ENCODE data around the gene SNX13. TPM values are rescaled to one million over a fixed set of nuclear protein-coding genes. Genes with fewer than 3 reads are reported as not detected.
A peak's percentile ranks its signal among the peaks of the same experiment; 100 is the strongest.

SNX13 gene, protein sequence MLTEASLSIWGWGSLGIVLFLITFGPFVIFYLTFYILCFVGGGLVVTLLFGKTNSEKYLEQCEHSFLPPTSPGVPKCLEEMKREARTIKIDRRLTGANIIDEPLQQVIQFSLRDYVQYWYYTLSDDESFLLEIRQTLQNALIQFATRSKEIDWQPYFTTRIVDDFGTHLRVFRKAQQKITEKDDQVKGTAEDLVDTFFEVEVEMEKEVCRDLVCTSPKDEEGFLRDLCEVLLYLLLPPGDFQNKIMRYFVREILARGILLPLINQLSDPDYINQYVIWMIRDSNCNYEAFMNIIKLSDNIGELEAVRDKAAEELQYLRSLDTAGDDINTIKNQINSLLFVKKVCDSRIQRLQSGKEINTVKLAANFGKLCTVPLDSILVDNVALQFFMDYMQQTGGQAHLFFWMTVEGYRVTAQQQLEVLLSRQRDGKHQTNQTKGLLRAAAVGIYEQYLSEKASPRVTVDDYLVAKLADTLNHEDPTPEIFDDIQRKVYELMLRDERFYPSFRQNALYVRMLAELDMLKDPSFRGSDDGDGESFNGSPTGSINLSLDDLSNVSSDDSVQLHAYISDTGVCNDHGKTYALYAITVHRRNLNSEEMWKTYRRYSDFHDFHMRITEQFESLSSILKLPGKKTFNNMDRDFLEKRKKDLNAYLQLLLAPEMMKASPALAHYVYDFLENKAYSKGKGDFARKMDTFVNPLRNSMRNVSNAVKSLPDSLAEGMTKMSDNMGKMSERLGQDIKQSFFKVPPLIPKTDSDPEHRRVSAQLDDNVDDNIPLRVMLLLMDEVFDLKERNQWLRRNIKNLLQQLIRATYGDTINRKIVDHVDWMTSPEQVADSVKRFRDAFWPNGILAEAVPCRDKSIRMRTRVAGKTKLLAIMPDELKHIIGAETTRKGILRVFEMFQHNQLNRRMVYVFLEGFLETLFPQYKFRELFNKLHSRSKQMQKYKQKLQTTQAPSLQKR
- total RNA-seq = 11.3 TPM

DNA sequence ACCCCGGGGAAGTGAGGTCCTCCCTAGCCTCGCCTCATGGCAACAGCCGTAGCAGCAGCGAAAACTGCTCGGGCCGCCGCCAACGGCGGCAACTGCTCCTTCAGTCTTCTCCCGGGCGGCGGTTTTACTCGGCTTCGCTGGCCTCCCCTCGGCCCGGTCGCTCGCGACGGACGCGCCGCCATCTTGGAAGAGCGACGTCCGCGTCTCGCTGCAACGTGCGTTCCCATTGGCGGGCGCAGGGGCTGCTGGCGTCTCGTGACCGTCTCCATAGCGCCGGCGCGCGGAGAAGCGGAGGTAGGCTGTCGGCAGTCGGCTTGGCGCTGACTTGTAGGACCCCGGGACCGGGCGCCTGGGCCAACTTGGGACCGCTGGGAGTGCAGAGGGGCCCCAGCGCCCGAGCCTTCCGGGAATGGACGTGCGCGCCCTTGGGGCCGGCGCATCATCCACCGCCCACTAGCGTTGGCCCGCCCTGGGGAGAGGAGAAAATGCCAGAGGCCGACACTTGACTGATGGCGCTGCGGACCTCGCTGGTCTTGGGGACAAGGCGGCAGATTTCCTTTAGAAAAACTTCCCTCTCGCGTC is at the start of gene SNX13:
TSS of gene SNX13 (minus strand) at position 193 of the 582 bp plus-strand sequence. CDS start 199 bp downstream, outside the sequence.
- peak; percentile 80 to 93 (median 92) for DNase-seq (ENCODE audit: low read depth in 2 of 3, low spot score in 2 of 3)

DNA sequence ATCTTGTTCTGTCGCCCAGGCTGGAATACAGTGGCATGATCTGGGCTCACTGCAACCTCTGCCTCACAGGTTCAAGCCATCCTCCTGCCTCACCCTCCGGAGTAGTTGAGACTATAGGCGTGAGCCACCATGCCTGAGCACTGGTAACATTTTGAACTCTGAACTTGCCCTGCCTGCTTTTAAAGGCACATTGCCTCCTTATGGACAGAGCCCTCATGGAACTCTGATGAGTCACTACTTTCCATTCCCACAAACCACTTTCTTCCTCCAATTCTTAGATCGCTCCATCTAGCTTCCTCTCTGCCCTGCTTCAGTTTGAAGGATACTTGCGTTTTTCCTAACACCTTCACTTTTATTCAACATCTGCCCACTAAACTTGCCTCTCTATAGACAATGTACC is 49.3 kb upstream of the SNX13 start:
- no peak for DNase-seq (ENCODE audit: low read depth in 2 of 3, low spot score in 2 of 3)

DNA sequence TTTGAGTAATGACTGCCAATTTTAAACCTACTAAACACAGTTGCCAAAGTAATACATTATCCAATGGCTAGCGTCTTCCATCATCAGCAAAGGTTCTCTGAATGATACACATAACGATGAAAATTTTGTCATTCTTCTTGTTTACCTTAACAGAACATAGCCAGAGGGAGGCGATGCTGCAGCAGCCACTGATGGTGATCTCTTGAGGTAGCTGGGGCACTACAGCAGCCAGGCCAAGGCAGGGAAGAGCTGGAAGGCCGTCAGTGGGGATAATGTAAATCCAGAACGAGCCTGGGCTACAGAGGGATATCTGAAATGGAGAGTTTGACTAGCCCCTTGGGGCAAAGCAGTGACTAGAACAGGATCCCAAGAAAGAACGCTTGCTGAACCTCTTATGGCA is 48.6 kb upstream of the SNX13 start:
- DNase-seq (ENCODE audit: low read depth in 2 of 3, low spot score in 2 of 3) = no peak

DNA sequence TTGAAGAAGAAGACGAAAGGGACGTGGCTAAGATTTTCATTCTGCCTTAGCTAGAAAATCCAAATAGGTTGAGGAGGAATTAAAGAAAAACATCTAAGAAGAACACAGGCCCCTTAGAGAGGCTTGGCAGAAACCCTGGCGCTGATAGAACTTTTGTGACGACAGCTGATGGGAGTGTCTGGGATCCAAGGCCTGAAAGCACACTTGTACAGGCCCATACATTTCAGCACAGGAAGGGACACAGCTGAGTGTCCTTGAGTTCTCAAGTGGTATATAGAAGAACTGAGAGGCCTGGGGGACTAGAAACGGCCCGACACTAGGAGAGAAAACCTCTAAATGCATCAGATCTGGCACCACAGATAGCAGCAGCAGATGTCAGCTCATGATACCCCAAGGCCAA is 47.8 kb upstream of the SNX13 start:
- no peak for DNase-seq (ENCODE audit: low read depth in 2 of 3, low spot score in 2 of 3)

DNA sequence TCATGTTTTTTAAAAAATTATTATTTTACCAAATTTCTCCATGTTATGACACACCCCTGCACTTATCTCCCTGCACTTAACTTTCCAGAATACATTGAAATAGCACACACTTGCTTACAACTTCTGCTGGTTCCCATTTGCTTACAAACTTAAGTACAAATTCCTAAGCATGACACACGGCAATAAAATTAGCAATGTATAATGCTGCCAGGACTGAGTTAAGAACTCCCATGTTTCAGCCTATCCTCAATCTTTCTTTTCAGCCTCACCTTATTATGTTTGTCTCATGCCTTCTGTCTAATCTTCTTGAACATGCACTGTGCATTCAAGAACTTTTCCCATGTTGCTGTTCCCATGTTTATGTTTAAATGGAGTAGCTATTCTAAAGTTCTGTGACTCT is 46.6 kb upstream of the SNX13 start:
- DNase-seq (ENCODE audit: low read depth in 2 of 3, low spot score in 2 of 3) = no peak

DNA sequence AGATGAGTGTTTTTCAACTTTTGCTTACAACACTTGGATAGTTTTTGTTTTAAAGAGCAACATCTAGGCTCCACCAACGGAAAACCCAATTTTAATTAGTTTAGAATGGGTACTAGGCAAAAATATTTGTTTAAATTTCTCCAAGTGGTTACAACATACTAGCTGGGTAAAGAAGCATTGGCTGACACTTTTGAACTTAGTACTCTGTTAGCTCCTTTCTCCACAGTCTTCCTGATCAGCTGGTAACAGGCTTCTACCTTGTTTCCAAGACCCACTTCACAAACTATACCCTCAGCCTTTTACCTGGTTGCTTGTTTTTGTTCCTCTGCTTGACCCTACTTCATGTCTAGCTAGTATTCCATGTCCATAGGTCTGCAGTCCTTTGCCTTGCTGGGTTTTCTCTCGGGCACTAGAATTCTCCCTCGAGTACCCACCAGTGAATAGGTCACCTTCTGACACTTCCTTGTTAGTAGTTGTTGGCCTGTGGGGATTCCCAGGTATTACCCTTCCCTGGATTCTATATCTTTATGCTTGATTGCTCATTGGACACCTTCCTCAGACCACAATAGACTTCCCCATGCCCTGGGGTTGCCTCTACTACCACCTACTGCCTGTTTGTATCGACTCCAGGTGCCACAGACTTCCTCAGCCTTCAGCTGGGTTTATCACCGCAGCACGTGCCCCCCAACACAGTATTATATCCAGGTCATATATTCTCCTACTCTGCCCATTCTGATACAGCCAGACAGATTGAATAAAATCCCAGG is 45.4 kb upstream of the SNX13 start:
- DNase-seq (ENCODE audit: low read depth in 2 of 3, low spot score in 2 of 3) = no peak

DNA sequence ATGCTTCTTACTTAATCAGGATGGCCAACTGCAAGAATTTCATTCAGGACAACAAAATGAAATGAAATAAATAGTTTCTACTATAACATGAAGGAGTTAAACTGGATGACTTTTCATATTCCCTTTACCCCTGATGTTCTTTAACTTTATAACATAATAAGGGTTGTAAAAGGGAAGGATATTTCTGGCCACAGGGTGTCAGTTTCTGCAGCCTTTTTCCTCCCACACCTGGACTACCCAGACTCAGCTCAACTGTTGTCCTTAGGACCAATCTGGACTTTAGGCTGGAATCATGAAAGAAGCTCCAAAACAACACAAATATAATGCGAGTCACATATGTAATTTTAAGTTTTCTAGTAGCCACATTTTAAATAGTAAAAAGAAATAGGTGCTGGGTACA is 44.0 kb upstream of the SNX13 start:
- DNase-seq (ENCODE audit: low read depth in 2 of 3, low spot score in 2 of 3) = no peak

DNA sequence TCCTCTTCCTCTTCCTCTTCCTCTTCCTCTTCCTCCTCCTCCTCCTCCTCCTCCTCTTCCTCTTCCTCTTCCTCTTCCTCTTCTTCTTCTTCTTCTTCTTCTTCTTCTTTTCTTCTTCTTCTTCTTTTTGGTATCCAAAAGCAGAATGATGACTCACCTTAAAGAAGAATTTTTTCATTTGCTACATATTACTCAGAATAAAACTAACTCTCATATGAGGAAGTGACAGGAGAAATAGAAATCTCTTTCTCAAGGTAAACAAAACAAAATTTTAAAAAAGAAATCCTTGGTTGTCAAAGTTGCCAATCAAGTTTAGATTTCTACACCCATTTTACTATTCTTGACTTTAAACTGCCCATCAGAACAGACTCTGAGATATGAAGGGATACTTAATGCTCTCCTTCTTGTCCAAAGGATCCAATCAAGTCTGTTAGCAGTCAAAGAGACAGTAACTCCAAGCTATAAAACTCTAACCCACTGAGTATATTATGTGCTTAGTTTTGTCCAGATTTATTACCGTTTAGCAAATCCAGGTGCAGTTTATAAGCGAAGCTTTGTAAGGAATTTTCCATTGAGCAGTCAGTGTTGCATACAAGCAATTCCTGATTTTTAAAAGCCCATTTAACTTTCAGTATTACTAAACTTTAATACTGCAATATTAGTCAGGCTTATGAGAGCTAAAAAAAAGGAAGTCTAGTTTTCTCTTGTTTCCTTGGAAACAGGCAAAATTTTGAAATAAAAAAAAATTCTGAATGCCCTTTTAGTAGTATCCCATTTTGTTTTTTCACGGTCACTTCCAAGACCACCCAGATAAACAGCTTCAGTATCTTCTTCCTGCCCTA is 43.1 kb upstream of the SNX13 start:
- DNase-seq (ENCODE audit: low read depth in 2 of 3, low spot score in 2 of 3) = peak in 1 of 3 donors; percentile 16

DNA sequence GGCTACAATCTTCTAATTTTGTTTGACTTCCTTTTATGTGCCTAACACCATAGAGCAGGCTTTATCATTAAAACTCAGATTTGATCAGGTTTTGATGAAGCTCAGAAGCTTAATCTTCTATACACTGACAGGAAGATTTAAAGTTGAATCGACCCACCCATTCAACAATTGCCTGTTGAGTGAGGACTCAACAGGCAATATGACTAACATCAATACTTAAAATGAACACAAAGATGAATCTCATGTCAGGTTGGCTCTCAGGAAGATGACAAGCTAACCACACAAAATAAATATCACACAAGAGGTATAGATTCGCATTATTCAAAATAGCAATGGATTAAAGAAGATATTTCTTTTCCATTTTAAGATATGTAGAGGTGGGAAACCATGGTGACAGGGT is 36.7 kb upstream of the SNX13 start:
- no peak for DNase-seq (ENCODE audit: low read depth in 2 of 3, low spot score in 2 of 3)

DNA sequence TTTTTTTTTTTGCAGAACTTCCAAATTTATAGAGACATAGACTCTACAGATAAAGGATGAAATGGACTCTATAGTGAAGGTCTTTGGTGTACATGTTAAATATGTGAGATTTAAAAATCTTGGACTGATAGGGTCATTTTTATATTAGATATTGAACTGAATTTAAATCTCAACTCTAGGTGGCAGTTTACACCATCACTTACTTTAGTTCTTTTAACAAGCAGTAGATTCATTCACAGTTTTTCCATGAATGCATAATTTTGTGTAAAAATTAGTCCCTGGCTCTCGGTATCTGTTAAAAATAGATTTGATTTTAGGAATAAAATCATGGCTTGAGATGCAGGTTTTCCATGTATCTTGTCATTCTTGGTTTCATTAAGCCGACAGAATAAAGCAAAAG is 31.1 kb upstream of the SNX13 start:
- DNase-seq (ENCODE audit: low read depth in 2 of 3, low spot score in 2 of 3) = peak in 1 of 3 donors; percentile 3

DNA sequence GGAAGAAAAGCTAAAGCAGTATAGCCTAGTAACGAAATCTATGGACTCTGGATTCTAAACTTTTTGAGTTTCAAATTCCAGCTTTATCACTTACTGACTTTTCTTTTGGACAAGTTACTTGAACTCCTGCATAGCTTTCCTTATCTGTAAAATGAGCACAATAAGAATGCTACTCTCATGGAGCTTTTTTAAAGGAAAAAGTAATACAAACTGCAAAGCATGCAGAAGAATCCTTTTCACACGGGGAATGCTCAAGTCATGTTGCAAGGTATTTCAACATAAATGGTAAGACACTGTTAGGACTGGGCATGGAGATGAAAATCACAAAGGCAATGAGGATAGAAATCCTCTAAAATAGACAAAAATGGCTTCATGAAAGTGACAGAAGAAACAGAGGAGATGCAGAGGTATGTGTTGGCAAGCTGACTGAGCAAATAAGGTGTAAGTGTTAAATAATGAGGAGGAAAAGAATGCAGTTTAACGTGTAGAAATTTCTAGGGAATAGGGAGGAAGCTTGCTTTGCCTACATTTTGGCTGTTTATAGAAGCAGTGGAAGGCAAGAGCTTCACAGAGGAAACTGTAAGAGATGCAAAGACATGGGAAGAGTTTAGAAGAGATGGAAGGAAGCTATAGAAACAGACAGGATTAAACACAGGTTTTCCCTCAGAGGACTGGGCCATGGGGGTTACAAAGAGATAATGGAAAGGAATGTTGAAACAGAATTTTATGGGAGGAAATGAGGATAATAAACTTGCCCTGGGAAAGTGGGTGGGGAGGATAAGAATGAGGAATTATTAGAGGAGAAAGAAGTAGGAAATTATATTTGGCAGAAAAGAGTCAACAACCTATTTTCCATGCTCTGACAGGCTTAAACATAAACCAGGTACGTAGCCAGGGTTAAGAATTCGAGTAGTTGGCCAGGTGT is 28.8 kb upstream of the SNX13 start:
- no peak for DNase-seq (ENCODE audit: low read depth in 2 of 3, low spot score in 2 of 3)

DNA sequence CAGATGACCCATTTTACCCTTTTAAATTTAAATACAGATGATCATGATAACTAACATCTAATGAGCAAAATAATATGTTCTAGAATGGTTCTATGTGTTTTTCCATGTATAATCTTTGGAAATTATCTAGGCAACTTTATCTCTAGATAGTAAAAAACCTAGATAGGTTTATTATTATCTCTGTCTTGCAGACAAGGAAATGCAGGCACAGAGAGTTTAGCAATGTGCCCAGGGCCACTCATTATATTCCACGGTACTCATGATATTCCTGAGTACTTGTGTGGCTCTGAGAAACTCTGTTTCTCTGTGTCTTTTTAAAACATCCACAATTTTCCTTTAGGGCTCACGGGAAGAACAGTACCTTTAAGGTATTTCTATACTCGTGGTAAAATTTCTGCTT is 26.4 kb upstream of the SNX13 start:
- DNase-seq (ENCODE audit: low read depth in 2 of 3, low spot score in 2 of 3) = no peak

DNA sequence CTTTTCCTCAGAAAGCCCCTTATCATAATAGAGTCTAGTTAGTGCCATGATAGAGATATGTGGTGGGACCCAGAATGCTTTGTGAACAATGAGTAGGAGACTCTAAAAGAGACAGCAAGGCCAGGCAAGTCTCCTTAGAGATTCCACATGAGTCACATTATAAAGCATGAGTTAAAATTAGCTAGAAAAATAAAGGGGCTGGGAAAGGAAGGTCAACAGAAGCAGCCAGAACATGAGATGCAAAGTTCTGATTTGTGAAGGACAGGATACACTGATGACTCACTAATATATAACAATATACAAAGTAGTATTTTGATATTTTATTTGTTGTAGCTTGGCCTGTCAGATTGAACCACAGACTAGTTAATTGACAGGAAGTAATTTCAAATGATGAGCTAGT is 25.3 kb upstream of the SNX13 start:
- DNase-seq (ENCODE audit: low read depth in 2 of 3, low spot score in 2 of 3) = no peak

DNA sequence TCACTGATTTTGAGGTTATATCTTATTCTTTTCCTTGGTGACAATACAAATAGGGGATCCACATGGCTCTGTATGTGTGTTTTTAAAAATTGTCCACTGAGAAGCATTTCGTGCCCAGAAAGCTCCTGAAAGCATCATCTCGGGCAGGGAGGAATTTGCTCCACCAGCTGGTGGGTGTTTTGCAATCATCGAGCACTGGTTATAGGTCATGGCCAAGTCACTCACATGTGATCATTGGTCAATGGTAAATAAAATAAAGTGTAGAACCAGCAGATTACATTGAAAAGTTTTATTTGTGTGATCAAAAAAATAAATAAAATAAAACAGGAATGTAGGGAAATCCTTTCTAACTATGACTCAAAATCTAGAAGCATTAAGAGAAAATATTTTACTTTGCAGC is 23.0 kb upstream of the SNX13 start:
- no peak for DNase-seq (ENCODE audit: low read depth in 2 of 3, low spot score in 2 of 3)

DNA sequence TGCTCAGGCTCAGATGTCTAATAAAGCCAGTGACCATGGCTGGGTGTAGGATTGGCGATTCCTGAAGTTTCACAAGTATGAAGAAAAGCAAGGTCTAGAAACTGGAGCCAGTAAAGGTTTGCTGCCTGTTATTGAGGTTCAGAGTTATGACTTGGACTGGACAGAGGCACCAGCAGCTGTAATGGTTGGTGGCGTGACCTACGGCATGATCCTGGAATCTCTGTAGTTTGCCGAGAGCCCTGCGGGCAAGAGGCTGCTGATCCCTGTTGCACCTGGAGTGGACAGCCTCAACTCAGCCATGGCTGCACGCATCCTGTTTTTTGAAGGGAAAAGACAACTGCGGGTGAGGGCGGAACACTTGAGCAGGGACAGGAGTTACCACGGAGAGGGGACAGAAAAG is 22.4 kb upstream of the SNX13 start:
- DNase-seq (ENCODE audit: low read depth in 2 of 3, low spot score in 2 of 3) = no peak

DNA sequence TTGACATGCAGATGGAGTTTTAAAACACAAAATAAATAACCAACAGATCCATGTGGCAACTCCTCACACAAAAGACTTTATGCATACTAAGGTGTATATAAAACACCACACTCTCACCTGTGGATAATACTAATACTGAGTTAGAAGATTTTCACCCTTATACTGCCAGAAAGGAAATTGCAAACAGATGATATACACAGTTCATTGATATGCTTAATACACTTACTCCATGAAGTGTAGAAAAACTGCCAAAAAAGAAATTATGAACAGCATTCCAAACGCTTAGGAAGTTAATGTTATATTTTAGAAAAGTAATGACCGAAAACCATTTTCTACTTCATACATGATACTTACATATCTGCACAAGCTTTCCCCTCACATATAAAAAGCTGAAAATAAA is 17.6 kb upstream of the SNX13 start:
- DNase-seq (ENCODE audit: low read depth in 2 of 3, low spot score in 2 of 3) = no peak

DNA sequence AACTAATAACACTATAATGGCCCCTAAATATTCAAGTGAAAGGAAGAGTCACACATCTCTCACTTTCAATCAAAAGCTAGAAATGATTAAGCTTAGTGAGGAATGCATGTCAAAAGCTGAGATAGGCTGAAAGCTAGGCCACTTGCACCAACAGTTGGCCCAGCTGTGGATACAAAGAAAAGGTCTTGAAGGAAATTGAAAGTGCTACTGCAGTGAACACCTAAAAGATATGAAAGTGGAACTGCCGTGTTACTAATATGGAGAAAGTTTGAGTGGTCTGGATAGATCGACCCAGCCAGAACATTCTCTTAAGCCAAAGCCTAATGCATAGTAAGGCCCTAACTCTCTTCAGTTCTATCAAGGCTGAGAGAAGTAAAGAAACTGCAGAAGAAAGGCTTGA is 12.1 kb upstream of the SNX13 start:
- DNase-seq (ENCODE audit: low read depth in 2 of 3, low spot score in 2 of 3) = no peak

DNA sequence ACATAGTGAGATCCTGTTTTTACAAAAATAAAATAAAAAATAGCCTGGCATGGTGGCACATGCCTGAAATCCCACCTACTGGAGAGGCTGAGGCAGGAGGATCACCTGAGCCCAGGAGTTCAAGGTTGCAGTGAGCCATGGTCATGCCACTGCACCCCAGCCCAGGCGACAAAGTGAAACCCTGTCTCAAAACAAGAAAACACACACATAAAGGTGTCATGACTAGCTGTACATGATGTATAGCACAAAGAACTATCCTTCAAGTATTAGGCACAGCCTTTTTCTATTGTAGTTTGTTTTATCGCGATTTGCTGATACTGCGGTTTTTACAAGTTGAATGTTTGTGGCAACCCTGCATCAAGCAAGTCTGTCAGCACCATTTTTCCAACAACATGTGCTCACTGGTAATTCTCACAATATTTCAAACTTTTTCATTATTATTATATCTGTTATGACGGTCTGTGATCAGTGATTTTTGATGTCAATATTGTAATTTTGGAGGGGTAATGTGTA is 11.5 kb upstream of the SNX13 start:
- DNase-seq (ENCODE audit: low read depth in 2 of 3, low spot score in 2 of 3) = no peak

Data from hematopoietic multipotent progenitor cell (in vitro differentiated cells).